ENCODE results near the gene EFCAB6.

EFCAB6 gene

DNA sequence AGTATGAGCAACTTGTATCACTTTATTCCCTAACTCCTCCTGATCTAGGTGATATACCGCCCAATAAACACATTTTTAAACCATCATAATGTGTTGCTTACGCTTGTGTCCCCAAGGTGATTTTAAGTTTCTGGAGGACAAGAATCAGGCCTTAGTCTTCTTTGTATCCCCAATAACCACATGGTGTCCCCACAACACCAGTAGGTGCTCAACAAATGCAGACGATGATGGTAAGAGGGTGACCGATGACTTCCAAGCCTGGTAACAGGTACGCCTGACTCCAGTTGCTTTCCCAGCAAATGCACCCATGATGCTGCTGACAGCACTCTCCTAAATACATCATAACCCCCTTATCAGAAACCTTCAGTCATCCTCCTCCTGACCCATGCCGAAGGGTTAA, 64.2 kb downstream of the EFCAB6 start:
- Histone ChIP-seq H3K36me3 (ENCODE audit: control insufficient read depth, insufficient read depth, low read length) (no peaks in the 10 kb centered on the region), H3K9me3 (ENCODE audit: control insufficient read depth, low read length) (no peaks in the 10 kb centered on the region), H3K4me3 (ENCODE audit: insufficient read depth, low read depth, low read length, poor library complexity, severe bottlenecking) (no peak overlapping the region), H3K27ac (ENCODE audit: insufficient read depth, low read length, poor library complexity, severe bottlenecking) (no peak overlapping the region), H3K4me1 (ENCODE audit: control insufficient read depth, insufficient read depth, low read length, poor library complexity, severe bottlenecking) (no peaks in the 10 kb centered on the region), H3K27me3 (replicated peaks; ENCODE audit: control insufficient read depth, insufficient read depth, low read length, poor library complexity, severe bottlenecking) (peaks cover 2% of the 10 kb centered on the region)
- no peak for DNase-seq

GRCh38 chr22:43747058-43747457, 65.0 kb downstream of the EFCAB6 start:
- no peaks in the 10 kb centered on the region for H3K36me3 ChIP-seq (ENCODE audit: control insufficient read depth, insufficient read depth, low read length)
- no peaks in the 10 kb centered on the region for H3K9me3 ChIP-seq (ENCODE audit: control insufficient read depth, low read length)
- no peaks in the 10 kb centered on the region for H3K4me1 ChIP-seq (ENCODE audit: control insufficient read depth, insufficient read depth, low read length, poor library complexity, severe bottlenecking)
- DNase-seq = no peak
- H3K27me3 ChIP-seq (replicated peaks; ENCODE audit: control insufficient read depth, insufficient read depth, low read length, poor library complexity, severe bottlenecking) = peaks cover 2% of the 10 kb centered on the region
- no peak overlapping the region for H3K4me3 ChIP-seq (ENCODE audit: insufficient read depth, low read depth, low read length, poor library complexity, severe bottlenecking)
- H3K27ac ChIP-seq (ENCODE audit: insufficient read depth, low read length, poor library complexity, severe bottlenecking) = no peak overlapping the region

DNA sequence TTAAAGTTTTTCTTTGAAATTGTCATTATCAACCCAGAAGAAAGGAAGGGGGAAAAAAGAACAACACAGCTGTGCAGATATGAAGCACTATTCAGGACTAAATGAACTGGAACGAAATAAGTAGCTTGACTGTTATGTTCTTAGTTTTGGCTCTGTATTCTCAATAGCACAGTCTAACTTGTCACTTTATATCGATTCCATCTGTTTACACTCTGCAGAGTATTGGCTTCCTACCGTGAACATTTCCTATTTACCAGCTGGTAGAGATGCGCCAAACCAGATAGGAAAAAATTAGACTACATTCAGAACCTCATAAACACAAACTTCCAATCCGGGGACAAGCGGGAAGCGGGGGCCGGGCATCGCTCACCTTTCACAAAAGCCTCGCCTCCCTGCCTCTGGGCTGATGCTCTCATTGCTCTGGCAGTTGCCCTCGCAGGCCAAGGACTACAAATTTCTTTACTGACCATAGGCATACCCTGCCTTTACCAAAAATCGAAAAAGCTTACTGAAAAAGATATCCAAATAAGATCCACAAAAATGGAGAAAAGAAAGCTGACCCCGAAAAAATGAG, 66.2 kb downstream of the EFCAB6 start:
- H3K4me1 ChIP-seq (ENCODE audit: control insufficient read depth, insufficient read depth, low read length, poor library complexity, severe bottlenecking) = no peaks in the 10 kb centered on the region
- DNase-seq = no peak
- no peaks in the 10 kb centered on the region for H3K36me3 ChIP-seq (ENCODE audit: control insufficient read depth, insufficient read depth, low read length)
- H3K4me3 ChIP-seq (ENCODE audit: insufficient read depth, low read depth, low read length, poor library complexity, severe bottlenecking) = no peak overlapping the region
- H3K9me3 ChIP-seq (ENCODE audit: control insufficient read depth, low read length) = no peaks in the 10 kb centered on the region
- peaks cover 2% of the 10 kb centered on the region for H3K27me3 ChIP-seq (replicated peaks; ENCODE audit: control insufficient read depth, insufficient read depth, low read length, poor library complexity, severe bottlenecking)
- H3K27ac ChIP-seq (ENCODE audit: insufficient read depth, low read length, poor library complexity, severe bottlenecking) = no peak overlapping the region

DNA sequence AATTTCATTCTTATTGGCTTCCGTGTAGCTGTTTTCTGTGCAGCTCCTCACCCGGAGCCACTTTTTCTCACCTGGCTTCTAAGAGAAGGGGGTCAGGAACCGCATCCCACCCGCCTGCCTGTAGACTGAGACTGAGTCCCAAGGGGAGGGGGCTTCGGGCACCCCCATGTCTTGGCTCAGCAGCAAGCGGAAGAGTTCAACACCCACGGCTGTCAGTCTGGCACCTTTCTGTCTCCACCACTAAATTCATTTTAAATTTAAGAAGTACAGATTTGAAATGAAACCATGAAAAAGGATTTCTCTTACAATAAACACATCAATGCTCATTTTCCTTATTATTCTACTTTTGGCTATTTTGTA, 66.7 kb downstream of the EFCAB6 start:
- Histone ChIP-seq H3K27ac (ENCODE audit: insufficient read depth, low read length, poor library complexity, severe bottlenecking) (no peak overlapping the region), H3K4me1 (ENCODE audit: control insufficient read depth, insufficient read depth, low read length, poor library complexity, severe bottlenecking) (no peaks in the 10 kb centered on the region), H3K36me3 (ENCODE audit: control insufficient read depth, insufficient read depth, low read length) (no peaks in the 10 kb centered on the region), H3K4me3 (ENCODE audit: insufficient read depth, low read depth, low read length, poor library complexity, severe bottlenecking) (no peak overlapping the region), H3K9me3 (ENCODE audit: control insufficient read depth, low read length) (no peaks in the 10 kb centered on the region), H3K27me3 (replicated peaks; ENCODE audit: control insufficient read depth, insufficient read depth, low read length, poor library complexity, severe bottlenecking) (peaks cover 2% of the 10 kb centered on the region)
- DNase-seq = no peak

GRCh38 chr22:43744700-43745410, 67.2 kb downstream of the EFCAB6 start:
- Histone ChIP-seq H3K4me3 (ENCODE audit: insufficient read depth, low read depth, low read length, poor library complexity, severe bottlenecking) (no peak overlapping the region), H3K27me3 (replicated peaks; ENCODE audit: control insufficient read depth, insufficient read depth, low read length, poor library complexity, severe bottlenecking) (peaks cover 2% of the 10 kb centered on the region), H3K9me3 (ENCODE audit: control insufficient read depth, low read length) (no peaks in the 10 kb centered on the region), H3K36me3 (ENCODE audit: control insufficient read depth, insufficient read depth, low read length) (no peaks in the 10 kb centered on the region), H3K27ac (ENCODE audit: insufficient read depth, low read length, poor library complexity, severe bottlenecking) (no peak overlapping the region), H3K4me1 (ENCODE audit: control insufficient read depth, insufficient read depth, low read length, poor library complexity, severe bottlenecking) (no peaks in the 10 kb centered on the region)
- DNase-seq = no peak

DNA sequence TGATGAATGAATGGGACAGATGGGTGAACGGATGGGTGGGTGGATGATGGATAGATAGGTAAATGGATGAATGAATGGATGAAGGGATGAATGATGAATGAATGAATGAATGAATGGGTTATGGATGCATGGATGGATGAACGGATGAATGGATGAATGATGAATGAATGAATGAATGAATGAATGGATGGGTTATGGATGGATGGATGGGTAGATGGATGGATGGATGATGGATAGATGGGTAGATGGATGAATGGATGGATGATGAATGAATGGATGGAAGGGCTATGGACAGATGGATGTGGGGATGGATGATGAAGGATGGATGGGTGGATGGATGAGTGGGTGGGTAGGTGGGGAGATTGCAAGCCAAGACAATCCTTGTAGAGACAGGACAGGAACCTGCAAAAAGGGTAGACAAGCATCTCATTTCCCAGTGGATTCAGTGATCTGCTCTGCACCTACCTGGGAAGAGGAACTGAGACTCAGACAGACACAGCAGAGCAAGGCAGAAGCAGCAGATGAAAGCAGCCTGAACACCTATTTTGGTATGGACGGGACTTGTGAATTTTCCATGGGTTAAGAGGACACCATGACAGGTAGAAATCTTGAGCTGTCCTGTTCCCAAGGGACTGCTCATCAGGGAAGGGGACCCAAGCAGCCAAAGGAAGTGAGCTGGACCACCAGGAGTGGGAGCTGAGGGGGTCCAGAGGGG, 68.0 kb downstream of the EFCAB6 start:
- Histone ChIP-seq H3K4me3 (ENCODE audit: insufficient read depth, low read depth, low read length, poor library complexity, severe bottlenecking) (no peak overlapping the region), H3K27me3 (replicated peaks; ENCODE audit: control insufficient read depth, insufficient read depth, low read length, poor library complexity, severe bottlenecking) (peaks cover 2% of the 10 kb centered on the region), H3K36me3 (ENCODE audit: control insufficient read depth, insufficient read depth, low read length) (no peaks in the 10 kb centered on the region), H3K9me3 (ENCODE audit: control insufficient read depth, low read length) (no peaks in the 10 kb centered on the region), H3K4me1 (ENCODE audit: control insufficient read depth, insufficient read depth, low read length, poor library complexity, severe bottlenecking) (no peaks in the 10 kb centered on the region), H3K27ac (ENCODE audit: insufficient read depth, low read length, poor library complexity, severe bottlenecking) (no peak overlapping the region)
- no peak for DNase-seq

DNA sequence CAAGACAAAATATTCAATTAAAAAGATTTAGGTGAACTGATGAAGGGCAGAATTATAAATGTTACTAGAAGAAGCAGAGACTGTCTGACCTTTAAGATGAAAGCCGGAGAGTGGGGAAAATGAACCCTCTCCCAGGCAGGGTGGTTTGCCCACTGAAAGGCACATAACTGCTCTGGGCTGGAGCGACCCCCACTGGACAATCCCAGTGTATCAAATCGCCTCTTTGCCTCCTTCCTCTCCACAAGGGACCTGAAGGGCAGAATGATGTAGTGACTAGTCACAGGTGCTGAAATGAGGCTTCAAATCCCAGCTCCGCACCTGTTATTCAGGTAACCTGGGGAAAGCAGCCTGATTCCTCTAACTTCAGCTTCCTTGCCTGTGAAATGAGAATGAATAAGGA, 69.0 kb downstream of the EFCAB6 start:
- no peak overlapping the region for H3K4me3 ChIP-seq (ENCODE audit: insufficient read depth, low read depth, low read length, poor library complexity, severe bottlenecking)
- DNase-seq = no peak
- H3K9me3 ChIP-seq (ENCODE audit: control insufficient read depth, low read length) = no peaks in the 10 kb centered on the region
- H3K4me1 ChIP-seq (ENCODE audit: control insufficient read depth, insufficient read depth, low read length, poor library complexity, severe bottlenecking) = no peaks in the 10 kb centered on the region
- H3K27ac ChIP-seq (ENCODE audit: insufficient read depth, low read length, poor library complexity, severe bottlenecking) = no peak overlapping the region
- H3K36me3 ChIP-seq (ENCODE audit: control insufficient read depth, insufficient read depth, low read length) = no peaks in the 10 kb centered on the region
- H3K27me3 ChIP-seq (replicated peaks; ENCODE audit: control insufficient read depth, insufficient read depth, low read length, poor library complexity, severe bottlenecking) = peaks cover 2% of the 10 kb centered on the region

GRCh38 chr22:43742154-43742950, 69.8 kb downstream of the EFCAB6 start:
- DNase-seq = no peak
- Histone ChIP-seq H3K4me3 (ENCODE audit: insufficient read depth, low read depth, low read length, poor library complexity, severe bottlenecking) (no peak overlapping the region), H3K27me3 (replicated peaks; ENCODE audit: control insufficient read depth, insufficient read depth, low read length, poor library complexity, severe bottlenecking) (peaks cover 2% of the 10 kb centered on the region), H3K9me3 (ENCODE audit: control insufficient read depth, low read length) (no peaks in the 10 kb centered on the region), H3K36me3 (ENCODE audit: control insufficient read depth, insufficient read depth, low read length) (no peaks in the 10 kb centered on the region), H3K27ac (ENCODE audit: insufficient read depth, low read length, poor library complexity, severe bottlenecking) (no peak overlapping the region), H3K4me1 (ENCODE audit: control insufficient read depth, insufficient read depth, low read length, poor library complexity, severe bottlenecking) (no peaks in the 10 kb centered on the region)

DNA sequence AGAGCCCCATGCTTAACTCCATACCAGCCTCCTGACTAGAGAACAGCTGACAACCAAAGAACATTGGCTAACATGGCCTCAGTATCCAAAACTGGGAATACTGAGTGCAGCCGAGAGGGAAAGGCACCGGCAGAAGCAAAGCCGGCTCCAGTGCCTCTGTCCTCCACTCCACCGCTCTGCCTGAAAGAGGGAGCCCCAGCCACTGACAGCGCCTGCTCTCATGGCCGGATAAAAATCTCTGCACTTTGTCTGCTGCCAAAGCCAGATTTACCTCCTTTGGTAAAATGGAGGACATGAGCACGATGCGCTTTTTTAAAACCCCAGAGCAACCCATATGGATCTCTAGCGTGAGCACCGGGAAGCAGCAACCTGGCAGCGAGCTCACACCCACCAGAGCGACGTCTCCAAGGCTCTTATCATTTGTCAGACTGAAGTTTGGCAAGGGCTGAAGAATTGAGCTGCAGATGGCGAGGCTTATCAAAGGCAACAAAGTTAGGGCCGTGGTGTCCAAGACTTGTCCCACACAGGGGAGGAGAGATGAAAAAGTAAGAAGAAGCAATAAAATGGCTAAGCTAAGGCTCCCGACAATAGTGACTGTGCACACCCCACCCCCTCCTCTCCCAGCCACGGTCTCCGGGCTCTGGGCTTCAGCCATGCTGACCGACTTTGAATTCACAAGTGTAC, 71.4 kb downstream of the EFCAB6 start:
- Histone ChIP-seq H3K9me3 (ENCODE audit: control insufficient read depth, low read length) (no peaks in the 10 kb centered on the region), H3K4me3 (ENCODE audit: insufficient read depth, low read depth, low read length, poor library complexity, severe bottlenecking) (no peak overlapping the region), H3K27ac (ENCODE audit: insufficient read depth, low read length, poor library complexity, severe bottlenecking) (no peak overlapping the region), H3K36me3 (ENCODE audit: control insufficient read depth, insufficient read depth, low read length) (no peaks in the 10 kb centered on the region), H3K27me3 (replicated peaks; ENCODE audit: control insufficient read depth, insufficient read depth, low read length, poor library complexity, severe bottlenecking) (peaks cover 2% of the 10 kb centered on the region), H3K4me1 (ENCODE audit: control insufficient read depth, insufficient read depth, low read length, poor library complexity, severe bottlenecking) (no peaks in the 10 kb centered on the region)
- DNase-seq = no peak

Data from effector memory CD4-positive, alpha-beta T cell (primary cell).